SH-SY5Y (cell line): ENCODE data around the gene HSP90AB1.

Source experiments
- GATA2 ChIP-seq: IDR thresholded peaks from 2 replicates; pipeline ENCODE4 v1.6.1; 2011; ENCODE audit warnings: mild to moderate bottlenecking, low read depth, low read length
- GATA3 ChIP-seq: IDR thresholded peaks from 2 replicates; pipeline ENCODE4 v1.6.1; 2011; ENCODE audit warnings: low read depth, mild to moderate bottlenecking, low read length, moderate library complexity

DNA sequence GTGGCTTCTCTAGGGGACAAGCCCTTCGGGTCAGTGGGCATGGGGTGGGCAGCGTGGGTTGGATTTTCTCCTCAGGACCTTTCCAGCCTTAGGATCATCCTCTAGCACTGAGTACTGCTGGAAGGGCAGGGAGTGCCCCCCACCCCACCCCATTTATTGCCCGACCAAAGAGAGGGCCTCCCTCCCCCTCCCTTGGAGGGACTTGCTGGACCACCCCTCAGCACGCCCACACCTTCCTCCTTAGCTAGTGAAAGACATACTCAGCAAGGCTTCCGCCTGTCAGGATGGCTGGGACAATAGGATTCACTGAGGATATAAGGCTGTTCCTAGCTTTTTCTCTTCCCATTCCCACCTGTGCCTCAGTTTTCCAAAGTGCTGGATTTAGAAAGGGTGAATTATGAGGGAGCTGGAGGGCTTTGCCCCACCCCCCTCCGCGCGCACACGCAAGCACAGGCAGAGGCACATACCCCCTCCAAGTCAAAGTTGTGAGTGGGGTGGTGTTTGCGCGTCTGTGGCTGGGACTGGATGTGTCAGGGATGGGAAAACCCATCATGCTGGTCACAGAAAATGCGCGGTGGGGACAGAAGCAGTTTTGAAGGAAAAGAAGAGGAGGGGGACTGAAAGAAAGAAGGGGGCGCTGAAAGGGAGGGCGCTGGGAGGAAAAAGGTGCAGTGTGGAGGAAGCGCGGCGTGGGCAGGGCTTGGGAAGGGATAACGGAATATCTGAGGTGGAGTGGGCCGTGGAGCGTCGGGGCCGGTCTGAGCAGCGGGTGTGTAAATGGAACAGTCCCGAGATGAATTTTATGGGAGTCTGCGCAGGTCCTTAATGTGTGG is 24.2 kb upstream of the HSP90AB1 start:
- no peak for TF ChIP-seq GATA3
- no peak for TF ChIP-seq GATA2
